GM18526 (cell line): ENCODE results near the gene LHFPL6.

Experiments used
- POLR2A ChIP-seq: IDR thresholded peaks from 3 replicates; pipeline ENCODE4 v1.6.1; 2011; ENCODE audit not compliant: insufficient read length; ENCODE audit errors: extremely low read depth

The LHFPL6 gene

GRCh38 chr13:39389013-39389412 lies 214.0 kb downstream of the LHFPL6 start:
- TF ChIP-seq POLR2A = no peak

GRCh38 chr13:39385621-39386231 lies 217.3 kb downstream of the LHFPL6 start:
- TF ChIP-seq POLR2A = no peak

DNA sequence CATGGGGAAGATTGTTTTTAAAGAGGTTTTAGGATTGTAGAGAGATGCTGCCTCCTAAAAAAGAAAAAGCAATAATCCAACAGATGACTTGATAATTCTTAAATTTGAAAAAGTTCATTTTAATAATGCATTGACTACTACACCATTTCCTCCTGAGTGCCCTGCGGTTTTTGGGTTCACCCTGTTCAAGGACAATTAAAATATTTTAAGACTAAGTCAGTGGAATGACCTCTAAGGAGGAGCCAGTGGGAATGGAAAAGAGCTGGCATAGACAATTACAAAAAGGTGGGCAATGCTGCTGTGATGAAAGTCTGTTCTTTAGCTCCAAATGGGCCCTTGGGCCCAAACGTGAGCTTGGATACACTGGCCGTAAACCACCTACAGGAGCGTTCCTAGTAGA lies 217.8 kb downstream of the LHFPL6 start:
- TF ChIP-seq POLR2A = no peak

- no peak for TF ChIP-seq POLR2A
Observed at GRCh38 chr13:39381456-39381855, 221.5 kb downstream of the LHFPL6 start.

DNA sequence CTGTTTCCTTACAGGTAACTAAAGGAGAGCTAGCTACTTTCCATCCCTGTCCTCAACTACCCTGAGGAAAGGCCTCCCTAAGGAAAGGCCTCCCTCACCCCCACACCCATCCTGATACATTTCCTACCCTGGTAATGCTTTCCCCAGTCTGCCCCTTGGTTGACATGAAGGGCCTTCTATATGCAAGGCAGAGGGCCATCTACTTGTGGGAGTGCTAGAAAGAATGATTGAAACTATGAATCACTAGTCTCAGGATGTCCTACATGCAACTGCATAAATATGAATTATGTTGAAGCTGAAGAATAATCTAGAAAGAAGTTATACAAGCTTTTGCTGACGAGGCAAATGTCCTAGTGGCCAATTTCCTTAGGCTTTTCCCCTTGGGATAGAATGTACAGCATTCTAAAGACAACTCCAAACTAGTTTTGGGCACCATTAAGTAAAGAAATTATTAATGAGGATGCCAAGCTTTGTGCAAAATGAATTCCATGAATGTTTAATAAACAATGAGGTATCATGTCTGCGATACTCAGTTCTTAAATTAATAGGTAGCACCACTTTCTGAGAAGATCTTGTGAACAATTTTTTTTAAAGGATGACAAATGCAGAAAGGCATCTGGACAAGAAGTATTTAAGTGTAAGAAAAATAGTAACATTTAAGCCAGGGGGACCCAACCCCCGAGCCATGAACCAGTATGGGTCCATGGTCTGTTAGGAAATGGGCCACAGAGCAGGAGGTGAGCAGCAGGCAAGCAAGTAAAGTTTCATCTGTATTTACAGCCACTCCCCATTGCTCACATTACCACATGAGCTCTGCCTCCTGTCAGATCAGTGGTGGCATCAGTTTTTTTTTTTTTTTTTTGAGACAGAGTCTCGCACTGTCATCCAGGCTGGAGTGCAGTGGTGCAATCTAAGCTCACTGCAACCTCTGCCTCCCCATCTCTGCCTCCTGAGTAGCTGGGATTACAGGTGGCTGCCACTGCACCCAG lies 223.0 kb downstream of the LHFPL6 start:
- no peak for TF ChIP-seq POLR2A

- no peak for TF ChIP-seq POLR2A
Observed at GRCh38 chr13:39379118-39379517, 223.9 kb downstream of the LHFPL6 start.

DNA sequence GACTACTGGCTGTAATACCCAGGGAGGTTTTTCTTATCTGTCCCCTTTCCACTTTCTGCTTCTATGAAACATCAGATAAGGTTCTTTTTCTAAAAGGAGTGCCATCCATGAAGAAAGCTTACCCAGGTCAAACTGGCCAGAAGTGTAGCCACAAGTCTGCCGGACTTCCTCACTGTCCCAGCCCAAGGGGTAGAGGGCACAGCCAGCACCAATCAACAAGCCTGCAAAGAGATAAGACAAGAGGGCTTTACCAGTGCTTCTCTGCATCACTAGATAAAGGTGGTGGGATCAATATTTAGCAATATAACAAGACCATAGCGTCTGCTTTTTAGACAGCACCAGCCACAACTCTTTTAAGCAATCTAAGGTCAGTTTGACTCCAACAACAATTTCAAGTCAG lies 224.7 kb downstream of the LHFPL6 start:
- no peak for TF ChIP-seq POLR2A

DNA sequence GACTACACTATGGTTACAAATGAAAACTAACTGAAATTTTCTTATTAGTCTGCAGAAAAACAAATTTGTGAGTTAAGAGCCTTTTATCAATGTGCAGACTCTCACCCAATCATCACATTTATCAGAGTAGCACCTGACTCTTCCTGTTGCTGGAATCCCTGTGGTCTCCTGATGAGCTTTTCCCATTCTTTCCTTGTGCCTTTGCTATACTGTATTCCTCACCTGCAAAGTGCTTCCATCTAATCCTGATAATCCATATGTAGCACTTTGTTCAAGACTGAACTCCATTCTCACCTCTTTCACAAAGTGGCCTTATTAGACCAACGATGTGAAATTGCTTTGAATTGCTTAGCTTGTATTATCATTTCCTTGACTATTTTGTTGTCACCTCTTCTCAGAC lies 225.3 kb downstream of the LHFPL6 start:
- TF ChIP-seq POLR2A = no peak

- TF ChIP-seq POLR2A = no peak
Observed at GRCh38 chr13:39376076-39376475, 226.9 kb downstream of the LHFPL6 start.

- TF ChIP-seq POLR2A = no peak
Observed at GRCh38 chr13:39375601-39376000, 227.4 kb downstream of the LHFPL6 start.

- no peak for TF ChIP-seq POLR2A
Observed at GRCh38 chr13:39374741-39375189, 228.2 kb downstream of the LHFPL6 start.

DNA sequence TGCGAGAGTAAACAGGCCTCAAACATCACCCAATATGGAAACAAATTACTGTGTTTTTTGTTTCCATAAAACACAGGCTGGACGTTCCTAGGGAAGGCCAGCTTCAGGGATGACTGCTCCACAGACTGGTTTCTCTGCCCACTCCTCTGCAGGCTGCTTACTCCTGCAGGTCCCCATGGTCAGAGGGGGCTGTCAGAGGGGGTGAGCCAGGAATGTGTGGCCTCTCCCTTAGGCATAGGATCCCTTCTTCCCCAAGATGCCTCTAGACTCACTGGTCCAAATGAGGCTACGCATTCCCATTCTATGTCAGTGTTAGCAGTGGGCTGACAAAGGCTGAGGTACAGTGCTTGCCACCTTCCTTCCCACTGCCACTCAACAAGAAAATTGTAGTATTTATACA lies 229.8 kb downstream of the LHFPL6 start:
- no peak for TF ChIP-seq POLR2A

DNA sequence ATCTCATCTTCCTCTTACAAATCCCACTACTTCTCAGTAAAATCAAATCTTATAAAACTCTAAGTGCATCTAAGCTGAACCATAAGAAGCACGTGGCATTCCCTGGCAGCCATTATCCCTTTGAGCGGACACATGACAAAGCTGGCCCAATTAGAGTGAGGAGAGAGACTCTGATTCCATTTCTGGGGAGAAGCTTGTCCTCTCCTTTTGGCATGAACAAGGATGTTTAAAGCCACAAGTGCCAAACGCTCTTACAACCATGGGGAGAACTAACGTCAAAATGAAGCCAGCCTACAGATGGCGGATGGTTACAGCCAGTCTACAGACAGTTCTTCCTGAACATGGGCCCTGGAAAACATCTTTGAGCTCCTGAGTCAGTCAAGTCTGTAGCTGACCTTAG lies 231.3 kb downstream of the LHFPL6 start:
- no peak for TF ChIP-seq POLR2A

GRCh38 chr13:39370554-39370953 lies 232.4 kb downstream of the LHFPL6 start:
- TF ChIP-seq POLR2A = no peak

DNA sequence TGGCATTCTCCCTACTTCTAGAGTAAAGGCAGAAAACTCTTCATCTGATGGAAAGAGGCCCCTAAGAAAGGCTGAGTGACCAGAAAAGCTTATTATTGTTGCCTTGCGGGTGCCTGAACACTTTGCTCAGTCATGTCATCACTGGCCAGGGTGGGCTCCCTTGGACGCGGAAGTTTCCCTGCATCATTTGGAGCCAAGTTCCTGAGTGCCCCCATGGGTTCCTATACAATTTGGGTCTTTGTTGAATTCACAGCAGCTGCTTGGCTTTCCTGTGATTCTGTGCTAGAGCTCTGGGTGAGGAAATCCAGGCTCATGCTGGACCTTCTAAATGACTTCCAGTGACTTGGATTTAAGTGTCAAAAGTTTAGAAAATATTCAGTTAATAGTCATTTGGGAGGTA lies 232.9 kb downstream of the LHFPL6 start:
- no peak for TF ChIP-seq POLR2A

- no peak for TF ChIP-seq POLR2A
Observed at GRCh38 chr13:39369161-39369890, 233.7 kb downstream of the LHFPL6 start.
